IPS DF 4.7 (cell line): ENCODE data around the gene MIF4GD.
"Not testable (repeated sequence)": the region's sequence is repeated elsewhere in the genome, so short reads cannot be mapped to it uniquely, and the experiment has no call there.

ENCODE experiments used
- DNase-seq: peaks from one replicate; pipeline ENCODE4 v3.0.0-alpha.2; 2013; ENCODE audit warnings: low spot score; ENCODE audit errors: extremely low read depth

Gene MIF4GD

DNA sequence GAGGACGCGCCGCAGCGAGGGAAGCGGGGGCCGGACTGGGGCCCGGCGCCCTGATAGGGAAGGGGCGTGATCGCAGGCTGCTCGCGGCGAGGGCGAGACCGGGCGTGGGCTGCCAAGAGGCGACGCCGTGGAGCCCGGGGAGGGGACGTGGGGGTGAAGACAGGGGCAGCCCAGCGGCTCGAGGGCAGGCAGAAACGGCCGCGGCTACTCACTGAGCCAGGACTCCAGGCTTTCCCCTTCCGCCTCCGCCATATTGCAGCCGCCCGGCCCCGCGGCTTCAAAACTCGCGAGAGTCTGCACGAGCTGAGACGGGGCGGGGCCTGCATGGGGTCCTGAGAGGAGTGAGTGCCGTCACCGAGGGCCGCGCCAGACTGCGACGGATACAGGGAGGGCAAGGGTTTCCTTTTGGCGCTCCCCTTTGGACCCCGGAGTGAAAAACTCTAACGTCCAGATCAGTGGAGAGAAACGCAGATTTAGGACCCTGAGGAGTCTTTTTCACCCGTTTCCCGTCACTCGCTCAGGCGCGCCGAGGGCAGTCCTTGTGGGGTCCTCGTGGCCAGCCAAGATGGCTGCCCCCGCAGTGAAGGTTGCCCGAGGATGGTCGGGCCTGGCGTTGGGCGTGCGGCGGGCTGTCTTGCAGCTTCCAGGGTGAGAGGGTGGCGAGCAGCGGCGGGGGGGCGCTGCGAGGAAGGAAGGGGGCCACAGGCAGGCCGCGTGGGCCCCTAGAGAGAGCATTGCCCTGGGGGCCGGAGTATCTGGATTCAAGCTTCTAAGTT, 9.5 kb downstream of the MIF4GD start, which contains the start of the genes GGA3 and MRPS7:
GGA3 (minus strand) TSS at position 271 of the 776 bp plus-strand sequence; CDS start at position 252, 19 bp downstream.
MRPS7 (plus strand) TSS at position 544 of the 776 bp plus-strand sequence; CDS start at position 566, 22 bp downstream.
- DNase-seq: no peak

- no peak for DNase-seq
Measured at GRCh38 chr17:75260641-75261335, 10.2 kb downstream of the MIF4GD start.

- DNase-seq: not testable (repeated sequence)
Measured at GRCh38 chr17:75257228-75257627, 13.8 kb downstream of the MIF4GD start.

GRCh38 chr17:75255954-75256698, 14.9 kb downstream of the MIF4GD start:
- not testable (repeated sequence) for DNase-seq

GRCh38 chr17:75252039-75252816, 18.8 kb downstream of the MIF4GD start:
- no peak for DNase-seq

DNA sequence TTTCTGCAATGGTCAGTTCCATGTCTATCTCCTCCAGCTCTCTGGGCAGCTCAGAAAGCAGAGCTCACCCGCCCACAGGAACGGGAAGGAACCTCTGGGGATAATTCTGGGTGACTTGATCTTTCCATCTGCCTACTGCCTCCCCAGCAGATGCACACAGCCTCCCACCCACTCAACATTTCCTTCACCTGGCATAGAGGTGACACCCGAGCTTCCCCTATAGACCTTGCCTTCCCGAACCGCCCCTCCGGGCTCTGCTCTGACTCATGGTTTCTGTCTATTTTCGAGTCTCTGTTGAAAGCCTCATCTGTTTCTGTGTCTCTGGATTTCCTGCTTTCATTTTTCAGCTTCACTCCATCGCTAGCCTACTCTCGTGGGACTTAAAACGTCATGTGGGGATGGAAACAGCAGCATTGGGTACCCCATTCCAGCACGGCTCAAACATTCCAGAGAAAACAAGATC, 21.0 kb downstream of the MIF4GD start:
- no peak for DNase-seq

- no peak for DNase-seq
Measured at GRCh38 chr17:75249564-75249963, 21.5 kb downstream of the MIF4GD start.

DNA sequence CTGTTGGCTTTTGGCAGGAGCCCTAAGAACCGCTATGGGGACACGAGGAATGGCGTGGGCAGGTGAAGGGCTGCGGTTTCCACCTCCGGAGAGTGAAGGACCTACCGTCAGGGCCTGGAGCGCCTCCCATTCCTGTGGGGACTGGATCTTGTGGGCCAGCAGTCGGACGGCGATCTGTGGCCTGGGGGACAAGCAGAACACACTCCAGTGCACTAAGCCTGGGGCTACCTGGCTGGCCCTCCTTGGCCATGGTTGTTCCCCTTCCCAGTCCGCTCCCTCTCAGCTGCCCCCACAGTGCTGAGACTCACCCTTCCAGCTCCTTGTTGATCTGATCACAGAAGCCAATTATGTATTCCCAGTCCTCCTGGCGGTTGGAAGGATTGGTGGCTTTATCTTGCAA, 24.6 kb downstream of the MIF4GD start:
- no peak for DNase-seq

DNA sequence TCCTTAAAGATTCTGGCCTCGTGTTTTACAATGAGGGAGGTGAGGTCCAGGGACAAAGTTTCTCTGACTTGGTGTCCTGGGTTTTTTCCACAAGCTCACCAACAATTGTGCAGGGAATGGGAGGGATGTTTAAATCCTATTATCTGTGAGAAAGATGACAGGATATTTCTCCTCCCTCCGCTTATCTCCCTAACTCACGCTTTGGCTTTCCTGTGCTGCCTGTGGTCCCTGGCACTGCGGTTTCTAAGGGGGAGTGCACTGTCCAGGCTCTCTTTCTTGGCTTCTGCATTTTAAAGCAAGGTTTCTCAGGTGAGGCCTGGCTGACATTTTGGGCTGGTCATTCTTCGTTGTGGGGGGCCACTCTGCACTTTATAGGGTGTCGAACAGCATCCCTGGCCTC, 26.0 kb downstream of the MIF4GD start:
- no peak for DNase-seq

DNA sequence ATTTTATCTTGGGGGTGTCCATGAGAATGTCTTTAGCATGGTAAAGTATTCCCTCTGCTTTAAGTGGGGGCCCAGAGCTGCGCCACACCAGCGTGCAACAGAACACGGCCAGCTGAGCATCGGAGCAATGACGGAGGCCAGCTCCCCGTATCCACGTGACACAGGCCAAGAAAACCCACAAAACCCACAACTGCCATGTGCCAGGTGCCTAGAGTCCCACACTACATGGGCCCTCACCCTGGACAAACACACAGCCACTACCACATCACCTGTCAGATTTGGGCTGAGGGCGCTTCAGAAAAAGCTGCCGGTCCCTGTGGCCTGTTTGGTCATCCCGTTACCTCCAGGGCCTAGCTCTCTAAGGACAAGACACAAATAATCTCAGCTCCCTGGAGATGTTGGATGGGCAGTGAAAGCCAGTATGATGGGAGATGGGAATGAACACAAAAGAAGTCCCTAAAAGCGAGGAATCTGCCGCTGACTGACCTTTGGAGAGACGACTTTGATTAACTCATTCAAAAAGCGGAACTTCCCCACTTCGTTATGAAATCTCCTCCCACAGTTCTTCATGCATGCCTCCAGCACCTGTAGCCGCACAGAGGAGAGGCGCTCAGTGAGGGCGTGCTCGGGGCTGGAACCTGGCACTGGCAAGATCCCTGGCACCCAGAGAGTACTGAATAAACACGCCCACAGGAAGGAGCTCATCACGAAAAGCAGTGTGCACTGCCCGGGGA, 26.7 kb downstream of the MIF4GD start:
- no peak for DNase-seq

- no peak for DNase-seq
Measured at GRCh38 chr17:75242461-75243042, 28.5 kb downstream of the MIF4GD start.

- DNase-seq: no peak
Measured at GRCh38 chr17:75241996-75242460, 29.0 kb downstream of the MIF4GD start.

DNA sequence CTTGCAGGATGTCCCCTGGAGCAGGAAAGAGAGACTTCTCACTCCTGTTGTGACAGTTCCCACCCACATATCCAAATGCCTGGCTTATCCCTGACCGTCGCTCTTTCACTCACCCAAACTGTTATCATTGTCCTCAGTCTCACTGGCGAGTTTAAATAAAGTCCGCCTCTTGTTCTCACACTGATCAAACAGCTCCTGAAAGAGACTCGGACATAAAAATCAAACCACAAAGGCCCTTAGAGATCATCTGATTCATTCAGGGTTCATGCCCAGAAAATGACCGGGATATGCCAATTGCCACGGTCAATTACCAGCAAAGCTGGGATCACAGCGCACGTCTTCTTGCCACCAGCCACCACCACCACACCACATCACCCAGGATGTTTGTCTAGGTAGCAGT, 29.5 kb downstream of the MIF4GD start:
- DNase-seq: no peak

- no peak for DNase-seq
Measured at GRCh38 chr17:75241143-75241430, 29.9 kb downstream of the MIF4GD start.

- no peak for DNase-seq
Measured at GRCh38 chr17:75240394-75241142, 30.5 kb downstream of the MIF4GD start.

DNA sequence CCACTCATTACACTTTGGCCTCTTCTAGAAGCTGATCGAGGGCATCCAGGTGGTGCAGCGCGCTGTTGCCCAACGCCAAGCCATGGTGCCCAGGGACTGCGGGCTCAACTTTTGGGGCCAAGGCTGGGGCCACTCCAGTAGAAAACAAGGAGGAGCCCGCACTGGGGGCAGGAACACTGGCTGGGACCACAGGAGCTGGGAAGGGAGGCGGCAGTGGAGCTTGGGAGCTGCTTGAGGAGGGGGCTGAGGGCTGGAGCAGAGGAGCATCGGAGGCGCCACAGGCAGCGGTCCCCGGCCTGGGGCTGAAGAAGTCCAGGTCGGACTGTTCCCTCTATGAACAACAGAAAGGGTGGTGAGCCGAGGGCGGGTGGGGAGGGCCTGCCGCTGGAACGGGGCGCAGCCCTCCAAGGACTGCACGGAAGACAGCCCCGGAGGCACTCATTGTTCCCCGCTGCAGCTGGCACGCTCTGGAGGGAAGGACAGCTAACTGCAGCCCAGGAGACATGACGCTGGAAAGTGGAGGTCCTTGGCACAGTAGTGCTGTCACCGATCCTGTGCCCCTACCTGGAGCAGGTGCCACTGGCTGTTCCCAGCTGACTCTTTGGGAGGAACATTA, 31.1 kb downstream of the MIF4GD start:
- DNase-seq: no peak

GRCh38 chr17:75239214-75239613, 31.8 kb downstream of the MIF4GD start:
- DNase-seq: no peak

DNA sequence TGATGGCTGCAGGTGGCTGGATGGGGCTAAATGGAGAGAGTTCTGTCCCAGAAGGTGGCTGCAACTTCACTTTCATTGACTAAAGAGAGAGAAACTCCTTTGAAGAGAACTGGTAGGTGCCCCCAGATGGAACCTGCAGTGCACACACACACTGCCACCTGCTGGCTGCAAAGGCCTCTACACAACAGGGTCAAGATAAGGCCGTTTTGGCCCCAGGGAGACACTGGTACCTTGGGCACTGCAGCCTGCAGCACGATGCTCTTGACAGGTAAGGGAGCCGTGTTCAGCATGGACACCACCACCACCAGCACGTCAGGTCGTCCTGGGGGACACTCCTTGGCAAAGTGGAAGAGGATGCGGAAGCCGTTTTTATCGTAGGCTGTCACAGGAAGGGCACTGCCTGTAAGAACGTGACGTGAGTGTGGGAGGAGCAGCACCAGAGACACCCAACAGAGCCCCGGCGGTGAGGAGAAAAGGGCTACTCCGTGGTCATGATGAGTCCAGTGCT, 32.3 kb downstream of the MIF4GD start:
- DNase-seq: no peak
